ENCODE data around the gene GP1BA.

GP1BA gene

DNA sequence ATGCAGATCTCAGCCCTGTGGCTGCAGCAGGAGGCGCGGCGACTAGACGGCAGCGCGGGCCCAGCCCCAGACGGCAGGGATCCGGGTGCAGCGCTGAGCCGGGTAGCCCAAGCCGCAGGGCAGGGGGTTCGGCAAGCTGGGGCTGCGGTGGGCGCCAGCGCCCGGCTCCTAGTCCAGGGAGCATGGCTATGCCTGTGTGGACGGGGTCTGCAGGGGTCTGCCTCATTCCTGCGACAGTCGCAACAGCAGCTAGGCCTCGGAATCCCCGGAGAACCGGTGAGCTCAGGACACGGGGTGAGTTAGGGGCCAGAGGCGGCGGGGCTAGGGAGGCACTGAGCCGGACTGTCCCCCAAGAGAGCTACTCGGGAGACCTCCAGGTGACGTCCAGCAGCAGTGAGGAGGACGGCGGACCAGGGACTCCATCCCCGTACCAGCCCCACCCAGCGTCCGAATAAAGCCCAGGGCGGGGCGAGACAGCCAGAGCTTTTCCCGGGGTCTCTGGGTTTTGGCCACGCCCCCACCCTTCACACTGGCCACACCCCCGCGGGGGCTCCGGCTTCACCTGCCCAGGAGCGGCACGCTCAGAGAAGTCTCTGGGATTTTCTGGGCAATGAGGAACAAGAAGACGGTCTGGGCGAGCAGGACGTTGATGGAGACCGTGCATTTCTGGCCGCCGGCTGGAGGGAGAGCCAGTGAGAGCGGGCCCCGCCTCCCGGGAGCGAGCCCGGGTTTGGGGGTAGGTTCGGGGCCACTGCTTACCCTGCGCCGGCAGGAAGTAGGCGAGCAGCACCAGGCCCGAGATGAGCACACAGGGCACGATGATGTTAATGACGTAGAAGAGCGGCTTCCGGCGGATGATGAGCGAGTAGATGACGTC, 31.6 kb upstream of the GP1BA start:
- no peaks in the 10 kb centered on the region for H3K79me2 ChIP-seq (ENCODE audit: insufficient read depth, low read depth)
- no peaks in the 10 kb centered on the region for H3K36me3 ChIP-seq (ENCODE audit: insufficient read depth)
- no peak for TF ChIP-seq CTCF (conservative IDR thresholded peaks at IDR 0.05; ENCODE audit: low read depth, low read length)
- H4K20me1 ChIP-seq (ENCODE audit: insufficient read depth) = no peaks in the 10 kb centered on the region
- H2AFZ ChIP-seq (ENCODE audit: low read depth) = no peak overlapping the region
- H3K9ac ChIP-seq = no peak overlapping the region
- no peak overlapping the region for H3K27ac ChIP-seq
- peaks cover 4% of the 10 kb centered on the region for H3K4me1 ChIP-seq (ENCODE audit: low read depth, poor library complexity, severe bottlenecking)
- no peak overlapping the region for H3K4me2 ChIP-seq
- H3K4me3 ChIP-seq (IDR thresholded peaks at IDR 0.05; ENCODE audit: insufficient read depth, low read depth, low read length) = no peak overlapping the region
- no peaks in the 10 kb centered on the region for H3K27me3 ChIP-seq (ENCODE audit: insufficient read depth, low read depth)

DNA sequence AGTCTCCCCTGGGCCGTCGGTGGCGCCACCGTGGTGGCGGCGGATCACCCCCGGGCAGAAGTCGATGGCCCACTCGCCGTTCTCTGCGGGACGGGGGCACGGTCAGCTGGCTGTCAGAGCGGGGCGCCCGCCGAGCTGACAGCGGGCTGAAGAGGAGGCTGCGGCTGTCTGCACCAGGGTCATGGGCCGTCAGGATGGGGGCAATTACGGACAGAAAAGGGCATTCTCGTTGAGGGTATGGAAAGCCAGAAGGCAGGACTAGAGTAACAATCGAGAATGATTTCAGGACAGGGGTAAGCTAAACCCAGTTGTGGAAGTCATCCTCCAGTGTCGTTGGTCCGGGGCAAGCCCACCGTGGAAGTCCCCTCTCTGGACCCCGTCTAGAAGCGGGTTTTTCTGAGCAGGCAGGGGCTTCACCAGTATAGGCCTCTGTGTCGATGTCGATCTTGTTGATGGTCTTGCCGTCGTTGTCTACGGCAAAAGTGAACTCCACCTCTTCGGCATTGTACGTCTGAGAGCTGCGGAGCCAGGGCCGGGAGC, 30.9 kb upstream of the GP1BA start:
- H3K79me2 ChIP-seq (ENCODE audit: insufficient read depth, low read depth) = no peaks in the 10 kb centered on the region
- no peak overlapping the region for H2AFZ ChIP-seq (ENCODE audit: low read depth)
- no peak for TF ChIP-seq CTCF (conservative IDR thresholded peaks at IDR 0.05; ENCODE audit: low read depth, low read length)
- H4K20me1 ChIP-seq (ENCODE audit: insufficient read depth) = no peaks in the 10 kb centered on the region
- H3K4me2 ChIP-seq = no peak overlapping the region
- no peak overlapping the region for H3K4me3 ChIP-seq (IDR thresholded peaks at IDR 0.05; ENCODE audit: insufficient read depth, low read depth, low read length)
- H3K9ac ChIP-seq = no peak overlapping the region
- no peak overlapping the region for H3K27ac ChIP-seq
- no peaks in the 10 kb centered on the region for H3K27me3 ChIP-seq (ENCODE audit: insufficient read depth, low read depth)
- H3K36me3 ChIP-seq (ENCODE audit: insufficient read depth) = no peaks in the 10 kb centered on the region
- H3K4me1 ChIP-seq (ENCODE audit: low read depth, poor library complexity, severe bottlenecking) = peaks cover 4% of the 10 kb centered on the region

GRCh38 chr17:4901648-4902344, 30.3 kb upstream of the GP1BA start:
- peaks cover 4% of the 10 kb centered on the region for H3K4me1 ChIP-seq (ENCODE audit: low read depth, poor library complexity, severe bottlenecking)
- H3K27me3 ChIP-seq (ENCODE audit: insufficient read depth, low read depth) = no peaks in the 10 kb centered on the region
- H3K36me3 ChIP-seq (ENCODE audit: insufficient read depth) = no peaks in the 10 kb centered on the region
- no peak overlapping the region for H2AFZ ChIP-seq (ENCODE audit: low read depth)
- no peaks in the 10 kb centered on the region for H4K20me1 ChIP-seq (ENCODE audit: insufficient read depth)
- no peak for TF ChIP-seq CTCF (conservative IDR thresholded peaks at IDR 0.05; ENCODE audit: low read depth, low read length)
- no peak overlapping the region for H3K4me2 ChIP-seq
- H3K4me3 ChIP-seq (IDR thresholded peaks at IDR 0.05; ENCODE audit: insufficient read depth, low read depth, low read length) = no peak overlapping the region
- H3K79me2 ChIP-seq (ENCODE audit: insufficient read depth, low read depth) = no peaks in the 10 kb centered on the region
- no peak overlapping the region for H3K9ac ChIP-seq
- H3K27ac ChIP-seq = no peak overlapping the region

- no peak overlapping the region for H3K4me2 ChIP-seq
- H3K36me3 ChIP-seq (ENCODE audit: insufficient read depth) = no peaks in the 10 kb centered on the region
- no peak overlapping the region for H3K9ac ChIP-seq
- H3K27ac ChIP-seq = no peak overlapping the region
- no peaks in the 10 kb centered on the region for H3K27me3 ChIP-seq (ENCODE audit: insufficient read depth, low read depth)
- H4K20me1 ChIP-seq (ENCODE audit: insufficient read depth) = no peaks in the 10 kb centered on the region
- H3K79me2 ChIP-seq (ENCODE audit: insufficient read depth, low read depth) = no peaks in the 10 kb centered on the region
- no peak for TF ChIP-seq CTCF (conservative IDR thresholded peaks at IDR 0.05; ENCODE audit: low read depth, low read length)
- H2AFZ ChIP-seq (ENCODE audit: low read depth) = no peak overlapping the region
- H3K4me3 ChIP-seq (IDR thresholded peaks at IDR 0.05; ENCODE audit: insufficient read depth, low read depth, low read length) = no peak overlapping the region
- peaks cover 4% of the 10 kb centered on the region for H3K4me1 ChIP-seq (ENCODE audit: low read depth, poor library complexity, severe bottlenecking)
Measured at GRCh38 chr17:4902540-4902939, 29.5 kb upstream of the GP1BA start.

Measured in KMS-11 (cell line).